NCI-H526 (cell line): Measurements from ENCODE around the gene CNNM3.
A peak's percentile ranks its signal among the peaks of the same experiment; 100 is the strongest.
"Not testable (repeated sequence)": the region's sequence is repeated elsewhere in the genome, so short reads cannot be mapped to it uniquely, and the experiment has no call there.

Experiments used
- DNase-seq, 2 experiments: peaks; one replicate each; lab custom pipeline; 2025; lab: John Stamatoyannopoulos, UW

Gene CNNM3

GRCh38 chr2:96798733-96799622 is 17.1 kb upstream of the CNNM3 start:
- no peak for DNase-seq

DNA sequence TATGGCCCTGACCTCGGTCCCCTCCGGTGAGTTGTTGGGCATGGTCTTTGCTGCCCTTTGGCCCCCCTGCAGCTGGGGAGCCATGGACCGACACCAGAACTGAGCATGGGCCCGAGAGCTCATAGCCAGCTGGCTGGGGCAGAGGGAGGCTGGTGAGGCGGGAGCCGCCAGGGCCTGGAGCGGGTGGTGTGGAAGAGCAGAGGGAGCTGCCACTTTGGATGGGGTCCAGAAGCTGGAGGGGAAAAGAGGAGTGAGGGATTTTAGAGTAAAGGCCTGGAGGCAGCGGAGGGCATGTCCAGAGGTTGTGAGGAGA is 16.5 kb upstream of the CNNM3 start:
- DNase-seq: no peak

- DNase-seq: no peak
Observed at GRCh38 chr2:96800061-96801004, 15.7 kb upstream of the CNNM3 start.

DNA sequence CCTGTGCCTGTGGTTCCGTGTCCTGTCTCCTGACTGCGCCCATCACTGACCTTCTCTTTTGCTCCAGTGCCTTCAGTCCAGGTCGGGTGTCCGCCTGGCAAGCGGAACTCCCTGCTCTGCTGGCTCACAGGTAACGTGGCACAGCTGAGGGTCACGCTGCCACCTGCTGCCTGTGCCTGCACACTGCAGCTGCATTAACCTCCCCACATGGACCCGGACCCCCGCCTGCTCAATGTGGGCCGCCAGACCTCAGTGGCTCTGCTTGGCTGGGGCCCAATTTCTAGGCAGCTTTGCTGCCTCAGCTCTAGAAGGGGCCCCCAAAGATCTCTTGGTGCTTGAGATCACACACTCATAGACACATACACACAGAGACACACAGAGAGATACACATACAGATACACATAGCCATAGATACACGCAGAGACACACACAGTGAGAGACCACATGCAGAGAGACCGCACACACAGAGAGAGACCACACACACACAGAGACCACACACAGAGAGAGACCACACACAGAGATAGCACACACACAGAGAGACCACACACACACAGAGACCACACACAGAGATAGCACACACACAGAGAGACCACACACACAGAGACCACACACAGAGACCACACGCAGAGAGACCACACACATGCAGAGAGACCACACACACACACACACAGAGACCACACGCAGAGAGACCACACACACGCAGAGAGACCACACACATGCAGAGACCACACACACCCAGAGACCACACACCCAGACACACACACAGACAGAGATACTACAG is 14.9 kb upstream of the CNNM3 start:
- DNase-seq: peak; percentile 26 to 76

DNA sequence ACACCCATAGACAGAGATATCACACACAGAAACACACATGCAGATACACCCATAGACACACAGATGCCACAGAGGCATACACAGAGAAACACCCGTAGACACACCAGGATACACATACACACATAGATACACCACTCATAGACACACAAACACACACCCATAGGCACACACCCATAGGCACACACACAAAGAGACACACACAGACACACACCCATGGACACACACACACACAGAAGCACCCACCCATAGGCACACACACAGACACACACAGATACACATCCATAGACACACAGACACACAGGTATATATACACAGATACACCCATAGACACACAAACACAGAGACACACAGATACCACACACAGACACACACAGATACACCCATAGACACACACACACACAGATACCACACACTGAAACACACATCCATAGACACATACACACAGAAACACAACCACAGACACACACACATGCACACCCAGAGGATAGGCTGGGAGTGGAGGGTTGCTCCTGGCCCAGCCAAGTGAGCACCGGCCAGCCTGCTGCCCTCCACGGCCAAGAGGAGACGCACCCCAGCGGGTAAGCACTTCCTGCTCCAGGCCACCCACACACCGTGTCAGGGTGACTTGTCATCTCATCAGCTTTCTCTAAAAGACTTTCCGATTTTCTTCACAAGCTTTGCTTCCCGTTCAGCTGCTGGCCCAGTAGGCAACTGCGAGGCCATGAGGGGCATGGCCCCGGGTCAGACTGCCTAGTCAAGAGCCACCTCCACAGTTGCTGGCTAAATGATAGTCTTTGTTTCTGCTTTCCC is 14.1 kb upstream of the CNNM3 start:
- DNase-seq: no peak

DNA sequence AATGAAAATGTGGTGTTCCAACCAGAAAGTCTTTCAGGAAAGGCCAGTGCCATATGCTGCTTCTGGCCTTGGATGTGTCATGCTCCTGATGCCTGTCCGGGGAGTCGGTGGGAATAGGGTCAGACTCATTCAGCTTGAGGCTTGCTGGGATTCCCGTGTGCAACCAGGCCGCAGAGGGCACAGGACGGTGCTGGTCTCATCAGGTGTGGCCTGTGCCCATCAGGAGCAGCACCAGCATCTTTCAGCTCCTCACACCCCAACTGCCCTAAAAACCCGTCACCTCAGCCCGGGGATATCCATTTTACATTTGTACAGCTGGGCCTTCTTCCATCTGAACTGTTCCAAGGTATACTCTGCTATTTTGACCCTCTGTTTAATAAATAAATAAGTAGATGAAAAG is 13.3 kb upstream of the CNNM3 start:
- no peak for DNase-seq

- no peak for DNase-seq
Observed at GRCh38 chr2:96804986-96805385, 11.1 kb upstream of the CNNM3 start.

DNA sequence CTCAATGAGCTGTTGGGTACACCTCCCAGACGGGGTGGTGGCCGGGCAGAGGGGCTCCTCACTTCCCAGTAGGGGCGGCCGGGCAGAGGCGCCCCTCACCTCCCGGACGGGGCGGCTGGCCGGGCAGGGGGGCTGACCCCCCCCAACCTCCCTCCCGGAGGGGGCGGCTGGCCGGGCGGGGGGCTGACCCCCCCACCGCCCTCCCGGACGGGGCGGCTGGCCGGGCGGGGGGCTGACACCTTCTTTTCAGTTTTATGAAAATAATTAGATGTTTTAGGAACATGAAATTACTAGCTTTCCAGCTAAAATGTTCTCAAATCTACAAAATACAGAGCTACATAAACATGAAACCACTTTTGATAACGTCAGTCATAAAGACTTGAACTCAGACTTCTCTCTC is 10.1 kb upstream of the CNNM3 start:
- DNase-seq: not testable (repeated sequence)

- peak; percentile 39 to 42 for DNase-seq
Observed at GRCh38 chr2:96806468-96807126, 9.5 kb upstream of the CNNM3 start.

DNA sequence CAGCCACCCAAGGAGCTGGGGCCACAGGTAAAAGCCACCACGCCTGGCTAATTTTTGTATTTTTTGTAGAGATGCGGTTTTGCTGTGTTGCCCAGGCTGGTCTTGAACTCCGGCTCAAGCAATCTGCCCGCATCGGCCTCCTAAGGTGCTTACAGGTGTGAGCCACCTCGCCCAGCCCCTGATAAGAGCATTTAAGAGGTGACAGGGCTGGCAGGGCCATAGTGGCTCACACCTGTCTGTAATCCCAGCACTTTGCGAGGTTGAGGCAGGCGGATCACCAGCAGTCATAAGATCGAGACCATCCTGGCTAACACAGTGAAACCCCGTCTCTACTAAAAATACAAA is 9.0 kb upstream of the CNNM3 start:
- DNase-seq: no peak

DNA sequence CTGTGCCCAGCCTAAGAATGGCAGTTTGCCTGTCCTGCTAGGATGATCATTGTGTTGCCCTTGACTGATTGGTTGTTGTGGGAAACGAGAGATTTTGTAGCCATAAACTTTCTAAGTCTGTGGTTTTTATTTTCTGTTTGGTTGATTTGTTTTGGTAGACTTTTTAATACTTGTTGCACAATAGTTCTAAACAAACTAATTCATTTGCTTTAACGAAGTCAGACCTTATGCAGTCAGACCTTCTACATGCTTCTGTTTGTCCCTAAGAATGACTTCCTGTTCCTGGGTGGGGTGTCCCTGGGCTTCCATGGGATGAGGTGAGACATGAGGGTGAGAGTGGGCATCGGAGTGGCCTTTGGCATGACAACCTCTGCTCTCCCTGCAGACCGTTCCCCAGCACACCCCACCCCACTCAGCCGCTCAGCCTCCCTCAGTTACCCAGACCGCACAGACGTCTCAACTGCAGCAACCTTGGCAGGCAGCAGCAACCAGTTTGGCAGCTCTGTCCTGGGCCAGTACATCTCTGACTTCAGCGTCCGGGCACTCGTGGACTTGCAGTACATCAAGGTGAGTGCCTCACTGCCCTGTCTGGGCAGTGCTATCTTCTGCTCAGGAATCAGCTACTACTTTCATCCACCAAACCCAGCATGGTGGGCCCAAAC is 7.8 kb upstream of the CNNM3 start:
- DNase-seq: no peak

DNA sequence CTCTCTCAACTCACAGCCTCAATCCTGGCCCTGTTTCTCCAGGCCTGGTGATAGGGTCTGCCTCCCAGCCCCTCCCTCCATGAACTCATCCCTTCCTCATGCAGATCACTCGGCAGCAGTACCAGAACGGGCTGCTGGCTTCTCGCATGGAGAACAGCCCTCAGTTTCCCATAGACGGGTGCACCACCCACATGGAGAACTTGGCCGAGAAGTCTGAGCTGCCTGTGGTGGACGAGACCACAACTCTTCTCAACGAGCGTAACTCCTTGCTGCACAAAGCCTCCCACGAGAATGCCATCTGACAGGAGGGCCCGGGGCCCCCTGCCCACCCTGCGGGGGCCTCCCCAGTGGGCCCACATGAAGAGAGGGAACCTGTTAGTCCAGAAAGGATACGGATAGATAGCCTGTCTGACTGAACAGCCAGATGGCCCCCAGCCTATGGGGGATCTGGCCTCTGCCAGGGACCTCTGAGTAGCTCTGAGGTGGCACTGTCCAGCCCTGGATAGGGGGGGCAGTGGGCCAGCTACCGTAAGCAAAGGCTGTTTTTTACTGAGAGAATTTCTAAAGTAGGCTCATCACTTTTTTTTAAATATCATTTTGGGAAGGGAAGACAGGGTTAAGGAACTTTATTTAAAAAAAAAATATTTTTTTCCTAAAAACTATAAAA is 6.7 kb upstream of the CNNM3 start:
- no peak for DNase-seq

DNA sequence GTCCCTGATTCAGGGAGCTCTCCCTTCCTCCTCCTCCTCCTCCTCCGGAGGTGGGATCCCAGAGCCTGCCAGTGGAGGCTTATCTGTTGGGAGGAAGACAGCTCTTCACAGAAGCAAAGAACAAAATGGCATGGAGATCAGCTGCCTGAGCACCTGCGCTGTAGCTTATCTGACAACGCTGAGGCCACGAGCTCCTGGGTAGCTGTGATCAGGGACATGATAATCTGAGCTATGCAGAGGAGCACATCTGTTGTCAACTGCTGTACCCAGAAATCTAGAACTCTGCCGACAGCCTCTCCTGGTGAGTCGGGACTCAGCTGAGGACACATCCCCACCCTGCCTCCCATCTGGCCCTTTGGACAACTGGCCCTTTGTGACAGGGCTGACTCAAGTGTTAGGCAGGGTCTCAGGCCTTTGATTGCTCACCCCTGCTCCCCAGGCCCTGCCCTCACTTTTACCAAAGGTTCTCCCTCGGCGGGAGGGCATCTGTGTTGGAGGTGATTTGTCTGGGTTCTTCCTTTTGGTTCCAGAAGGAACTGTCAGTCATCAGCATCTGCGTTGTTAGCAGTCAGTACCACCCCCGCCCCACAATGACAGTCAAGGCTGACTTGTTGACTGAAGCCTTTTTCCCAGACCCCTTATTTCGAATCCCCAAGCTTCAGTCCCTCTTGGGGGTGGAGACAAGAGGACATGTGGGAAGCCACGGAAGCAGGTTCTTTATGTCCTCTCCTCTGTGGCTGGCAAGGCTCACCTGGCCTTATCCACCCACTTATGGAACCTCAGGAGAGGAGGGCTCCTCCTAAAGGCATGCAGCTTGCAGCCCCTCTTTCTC is 5.9 kb upstream of the CNNM3 start:
- DNase-seq: no peak

DNA sequence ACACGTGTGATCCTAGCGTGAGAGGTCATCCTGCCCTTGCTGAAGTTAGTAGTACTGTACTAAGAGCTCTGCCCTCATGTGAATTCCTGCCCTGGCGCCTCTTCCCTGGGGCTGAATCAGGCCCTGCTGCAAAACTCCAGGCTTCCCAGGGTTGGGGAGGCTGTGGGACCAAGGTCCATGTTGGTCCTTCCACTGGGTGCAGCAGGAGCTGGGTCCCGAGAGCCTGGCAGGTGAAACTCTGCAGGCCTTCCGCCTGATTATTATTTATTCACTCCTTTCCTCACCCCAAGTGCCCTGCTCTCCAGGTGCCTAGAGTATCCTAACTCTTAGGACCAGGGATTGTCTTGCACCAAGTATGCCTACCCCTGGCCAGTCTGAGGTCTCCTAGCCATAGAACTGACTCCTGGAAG is 5.3 kb upstream of the CNNM3 start:
- no peak for DNase-seq

DNA sequence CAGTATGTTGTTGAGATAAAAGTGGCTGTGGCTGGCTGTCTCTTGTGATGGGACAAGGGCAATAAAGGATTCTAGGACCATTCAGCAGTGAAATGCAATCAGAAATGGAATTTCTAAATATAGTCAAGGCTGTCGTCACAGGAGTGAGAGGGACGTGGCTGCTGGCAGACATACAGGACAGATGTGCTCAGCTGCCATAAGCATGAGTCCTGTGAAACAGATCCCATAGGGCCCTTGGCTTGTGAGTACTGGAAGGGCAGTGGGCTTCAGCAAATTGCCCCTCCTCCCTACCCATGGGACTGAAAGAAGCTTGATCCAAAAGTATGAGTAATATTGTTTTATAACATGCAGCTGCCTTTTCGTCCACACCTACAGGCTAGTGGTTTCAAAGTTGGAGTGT is 4.2 kb upstream of the CNNM3 start:
- DNase-seq: no peak

GRCh38 chr2:96813656-96814055 is 2.4 kb upstream of the CNNM3 start:
- DNase-seq: no peak

GRCh38 chr2:96815326-96816126 is 542 bp upstream of the CNNM3 start:
- DNase-seq: peak; percentile 46 to 81
